Liver (tissue), 9 donors: Measurements from ENCODE around the gene INPP5A. TPM values are rescaled to one million over a fixed set of nuclear protein-coding genes. Genes with fewer than 3 reads are reported as not detected.

Source experiments
- DNase-seq: peaks from one replicate; pipeline ENCODE4 v3.0.0-alpha.2; 2017; ENCODE audit warnings: low spot score
- H3K27ac ChIP-seq, 2 donors: one replicate each; pipeline ENCODE4 v1.7.0; 2013; ENCODE audit warnings: inconsistent platforms in 2 of 2, low read length in 2 of 2, control low read depth in 1 of 2, low read depth in 1 of 2, mild to moderate bottlenecking in 1 of 2
- H3K27me3 ChIP-seq, 4 donors: one replicate each; pipeline versions ENCODE4 v1.6.1 to v1.7.0; 2013; ENCODE audit warnings: low read length in 3 of 4, inconsistent platforms in 1 of 4, mild to moderate bottlenecking in 1 of 4, moderate library complexity in 1 of 4; ENCODE audit not compliant: control insufficient read depth in 4 of 4, insufficient read depth in 4 of 4
- H3K36me3 ChIP-seq, 4 donors: one replicate each; pipeline versions ENCODE4 v1.6.1 to v1.7.0; 2013; ENCODE audit warnings: low read length in 3 of 4, mild to moderate bottlenecking in 3 of 4, low read depth in 1 of 4, moderate library complexity in 1 of 4; ENCODE audit not compliant: control insufficient read depth in 4 of 4, insufficient read depth in 3 of 4
- H3K4me1 ChIP-seq, 4 donors: one replicate each; pipeline versions ENCODE4 v1.6.1 to v1.7.0; 2013; ENCODE audit warnings: low read length in 3 of 4, mild to moderate bottlenecking in 3 of 4, moderate library complexity in 1 of 4; ENCODE audit not compliant: control insufficient read depth in 4 of 4, insufficient read depth in 4 of 4
- H3K4me3 ChIP-seq, 3 donors: one replicate each; pipeline versions ENCODE4 v1.6.1 to v1.7.0; 2013; ENCODE audit warnings: low read length in 3 of 3, control low read depth in 1 of 3, low read depth in 1 of 3, mild to moderate bottlenecking in 1 of 3
- H3K9ac ChIP-seq, 2 donors: one replicate each; pipeline ENCODE4 v1.7.0; 2013; ENCODE audit warnings: low read length in 2 of 2, mild to moderate bottlenecking in 2 of 2, moderate library complexity in 2 of 2, control low read depth in 1 of 2, low read depth in 1 of 2
- H3K9me3 ChIP-seq, 4 donors: one replicate each; pipeline versions ENCODE4 v1.6.1 to v1.7.0; 2013; ENCODE audit warnings: low read length in 3 of 4; ENCODE audit not compliant: control insufficient read depth in 4 of 4
- EGR1 ChIP-seq, 2 donors: IDR thresholded peaks; 2 replicates each; pipeline ENCODE4 v1.6.1; 2016 to 2018; ENCODE audit warnings: antibody characterized with exemption in 2 of 2, low read depth in 2 of 2
- FOXA1 ChIP-seq: IDR thresholded peaks from 2 replicates; pipeline ENCODE4 v1.6.1; 2016; ENCODE audit warnings: antibody characterized with exemption
- FOXA2 ChIP-seq: IDR thresholded peaks from 2 replicates; pipeline ENCODE4 v1.6.1; 2016; ENCODE audit warnings: antibody characterized with exemption
- GABPA ChIP-seq, 2 donors: IDR thresholded peaks in 1 of 2; conservative IDR thresholded peaks in 1 of 2; 2 replicates each; pipeline ENCODE4 v1.6.1; 2016; ENCODE audit warnings: antibody characterized with exemption in 2 of 2, mild to moderate bottlenecking in 1 of 2, moderate library complexity in 1 of 2
- HNF4A ChIP-seq, 2 donors: conservative IDR thresholded peaks; 2 replicates each; pipeline ENCODE4 v1.6.1; 2016; ENCODE audit warnings: antibody characterized with exemption in 2 of 2, mild to moderate bottlenecking in 2 of 2
- HNF4G ChIP-seq: IDR thresholded peaks from 2 replicates; pipeline ENCODE4 v1.6.1; 2016; ENCODE audit warnings: antibody characterized with exemption
- JUND ChIP-seq, 2 donors: IDR thresholded peaks; 2 replicates each; pipeline ENCODE4 v1.6.1; 2016; ENCODE audit warnings: antibody characterized with exemption in 2 of 2
- NR2F2 ChIP-seq: IDR thresholded peaks from 2 replicates; pipeline ENCODE4 v1.6.1; 2016; ENCODE audit warnings: antibody characterized with exemption
- RAD21 ChIP-seq, 2 donors: IDR thresholded peaks; 2 replicates each; pipeline ENCODE4 v1.6.1; 2016; ENCODE audit warnings: antibody characterized with exemption in 2 of 2, mild to moderate bottlenecking in 2 of 2
- RXRA ChIP-seq, 2 donors: IDR thresholded peaks; 2 replicates each; pipeline ENCODE4 v1.6.1; 2017 to 2018; ENCODE audit warnings: antibody characterized with exemption in 2 of 2, mild to moderate bottlenecking in 1 of 2
- SP1 ChIP-seq: IDR thresholded peaks from 2 replicates; pipeline ENCODE4 v1.6.1; 2018; ENCODE audit warnings: antibody characterized with exemption, mild to moderate bottlenecking
- TAF1 ChIP-seq: conservative IDR thresholded peaks from 2 replicates; pipeline ENCODE4 v1.6.1; 2016; ENCODE audit warnings: antibody characterized with exemption, mild to moderate bottlenecking
- YY1 ChIP-seq: IDR thresholded peaks from 2 replicates; pipeline ENCODE4 v1.6.1; 2016; ENCODE audit warnings: antibody characterized with exemption, mild to moderate bottlenecking
- WGBS: extraction: QIAGEN DNeasy Blood & Tissue Kit; methylation state at CpG from one replicate; pipeline ENCODE4 v1.1.7; 2013; 5-methylcytosine and 5-hydroxymethylcytosine counted together
- polyA plus RNA-seq, 2 donors: library from polyadenylated mRNA; stranded (reverse) in 1 of 2; unstranded in 1 of 2; fragments of 200-250 nt in 1 of 2; fragments of >200 nt in 1 of 2; fragmentation: Nextera tagmentation in 1 of 2; extraction: Ambion mirVana in 1 of 2; gene quantifications; one replicate each; pipeline versions ENCODE4 v1.2.1 to v1.2.3, GENCODE V29; 2013 to 2015
- total RNA-seq, 2 donors: library from RNA; depleted of rRNA; stranded (reverse); fragments of >200 nt; gene quantifications; one replicate each; pipeline ENCODE4 v1.2.3, GENCODE V29; 2014
- TF ChIP-seq, protein P1 (sequence below): IDR thresholded peaks from 2 replicates; pipeline ENCODE4 v1.6.1; 2016; ENCODE audit warnings: antibody characterized with exemption
- TF ChIP-seq, protein P2 (sequence below): IDR thresholded peaks from 2 replicates; pipeline ENCODE4 v1.6.1; 2016; ENCODE audit warnings: antibody characterized with exemption
- TF ChIP-seq, protein P3 (sequence below): IDR thresholded peaks from 2 replicates; pipeline ENCODE4 v1.6.1; 2016; ENCODE audit warnings: antibody characterized with exemption, mild to moderate bottlenecking
- TF ChIP-seq, protein P4 (sequence below): IDR thresholded peaks from 2 replicates; pipeline ENCODE4 v1.6.1; 2016; ENCODE audit warnings: antibody characterized with exemption
- TF ChIP-seq, protein P5 (sequence below): fragments of 150-350 bp; IDR thresholded peaks from 2 replicates; pipeline ENCODE4 v1.5.1; 2017; ENCODE audit warnings: improper control_type of control experiment, low read depth, low read length; ENCODE audit not compliant: missing input control
- donor health status: healthy.
- donor health status: healthy.
- donor health status: healthy.
- donor health status: healthy.
- donor health status: healthy.

INPP5A gene
- total and polyA plus RNA-seq, 4 donors, result 4.3 to 26.5 (median 10.9) TPM

DNA sequence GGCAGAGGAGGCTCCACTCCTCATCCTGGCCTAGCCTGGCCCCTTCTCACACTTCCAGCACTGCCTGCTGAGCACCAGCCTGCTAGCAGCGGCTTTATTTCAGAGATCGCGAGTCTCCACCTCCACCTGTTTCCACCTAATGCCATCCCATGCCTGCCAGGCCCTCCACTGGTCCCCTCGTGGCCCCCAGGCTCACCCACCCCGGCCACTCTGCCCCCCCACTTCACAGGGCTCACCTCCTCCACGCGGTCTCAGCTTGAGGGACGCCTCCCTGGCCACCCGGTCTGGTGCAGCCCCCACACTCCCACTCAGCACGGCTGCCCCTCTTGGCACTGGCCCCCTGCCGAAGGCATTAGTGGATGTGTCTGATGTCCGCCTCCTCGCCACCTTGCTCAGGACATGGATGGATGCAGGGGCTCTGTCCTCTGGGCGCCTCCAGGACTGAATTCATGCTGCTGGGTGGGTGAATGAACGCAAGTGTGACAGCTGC, 252.1 kb downstream of the INPP5A start:
- no peak for TF ChIP-seq FOXA1
- H3K27ac ChIP-seq, result no peak overlapping the region
- peaks cover 2 to 22% (median 6%) of the 10 kb centered on the region in 4 donors for H3K4me1 ChIP-seq
- peaks cover 0 to 4% (median 0%) of the 10 kb centered on the region in 4 donors for H3K9me3 ChIP-seq
- H3K27me3 ChIP-seq, result peaks cover 0 to 44% (median 1%) of the 10 kb centered on the region in 4 donors
- WGBS, result 65% methylated on average over 15 of the region's 15 CpGs
- no peak overlapping the region for H3K9ac ChIP-seq
- no peak overlapping the region for H3K4me3 ChIP-seq
- no peak for DNase-seq
- no peaks in the 10 kb centered on the region for H3K36me3 ChIP-seq

DNA sequence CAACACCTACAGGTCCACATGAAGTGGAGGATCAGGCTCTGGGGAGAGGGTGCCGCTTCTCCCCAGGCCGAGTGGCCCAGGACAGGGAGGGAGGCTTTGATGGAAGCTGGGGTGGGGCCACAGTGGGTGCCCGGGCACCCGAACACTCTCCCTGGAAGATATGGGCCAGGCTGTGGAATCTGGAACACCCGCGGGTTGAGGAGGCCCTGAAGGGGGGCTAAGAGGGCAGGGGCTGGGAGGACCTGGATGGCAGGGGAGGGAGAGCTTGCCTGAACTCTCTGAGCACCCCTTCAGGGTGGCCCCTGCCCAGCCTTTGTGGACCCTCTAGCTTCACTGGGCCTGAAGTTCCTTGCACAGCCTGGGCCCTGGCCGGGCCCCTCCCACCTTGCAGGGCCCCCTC, 252.9 kb downstream of the INPP5A start:
- whole genome bisulfite sequencing, result 47% methylated on average over 7 of the region's 7 CpGs
- peaks cover 0 to 40% (median 1%) of the 10 kb centered on the region in 4 donors for H3K27me3 ChIP-seq

More for the DNA sequence above, 252.9 kb downstream of the INPP5A start:
- DNase-seq, result no peak
- no peaks in the 10 kb centered on the region for H3K36me3 ChIP-seq
- no peak overlapping the region for H3K27ac ChIP-seq
- H3K4me1 ChIP-seq, result peaks cover 2 to 22% (median 6%) of the 10 kb centered on the region in 4 donors
- H3K9me3 ChIP-seq, result peaks cover 0 to 4% (median 0%) of the 10 kb centered on the region in 4 donors
- no peak overlapping the region for H3K4me3 ChIP-seq
- no peak overlapping the region for H3K9ac ChIP-seq
- TF ChIP-seq HNF4G, result no peak
- no peak for TF ChIP-seq EGR1 (IDR thresholded peaks at IDR 0.05; ENCODE audit: low read depth in 2 of 2)
- TF ChIP-seq, protein P1, sequence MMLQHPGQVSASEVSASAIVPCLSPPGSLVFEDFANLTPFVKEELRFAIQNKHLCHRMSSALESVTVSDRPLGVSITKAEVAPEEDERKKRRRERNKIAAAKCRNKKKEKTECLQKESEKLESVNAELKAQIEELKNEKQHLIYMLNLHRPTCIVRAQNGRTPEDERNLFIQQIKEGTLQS, result no peak
- TF ChIP-seq FOXA2, result no peak
- TF ChIP-seq, protein P2, sequence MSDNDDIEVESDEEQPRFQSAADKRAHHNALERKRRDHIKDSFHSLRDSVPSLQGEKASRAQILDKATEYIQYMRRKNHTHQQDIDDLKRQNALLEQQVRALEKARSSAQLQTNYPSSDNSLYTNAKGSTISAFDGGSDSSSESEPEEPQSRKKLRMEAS, result no peak
- no peak for TF ChIP-seq GABPA (IDR thresholded peaks at IDR 0.05 in 1 of 2, conservative IDR thresholded peaks at IDR 0.05 in 1 of 2)
- TF ChIP-seq SP1, result no peak
- TF ChIP-seq, protein P3, sequence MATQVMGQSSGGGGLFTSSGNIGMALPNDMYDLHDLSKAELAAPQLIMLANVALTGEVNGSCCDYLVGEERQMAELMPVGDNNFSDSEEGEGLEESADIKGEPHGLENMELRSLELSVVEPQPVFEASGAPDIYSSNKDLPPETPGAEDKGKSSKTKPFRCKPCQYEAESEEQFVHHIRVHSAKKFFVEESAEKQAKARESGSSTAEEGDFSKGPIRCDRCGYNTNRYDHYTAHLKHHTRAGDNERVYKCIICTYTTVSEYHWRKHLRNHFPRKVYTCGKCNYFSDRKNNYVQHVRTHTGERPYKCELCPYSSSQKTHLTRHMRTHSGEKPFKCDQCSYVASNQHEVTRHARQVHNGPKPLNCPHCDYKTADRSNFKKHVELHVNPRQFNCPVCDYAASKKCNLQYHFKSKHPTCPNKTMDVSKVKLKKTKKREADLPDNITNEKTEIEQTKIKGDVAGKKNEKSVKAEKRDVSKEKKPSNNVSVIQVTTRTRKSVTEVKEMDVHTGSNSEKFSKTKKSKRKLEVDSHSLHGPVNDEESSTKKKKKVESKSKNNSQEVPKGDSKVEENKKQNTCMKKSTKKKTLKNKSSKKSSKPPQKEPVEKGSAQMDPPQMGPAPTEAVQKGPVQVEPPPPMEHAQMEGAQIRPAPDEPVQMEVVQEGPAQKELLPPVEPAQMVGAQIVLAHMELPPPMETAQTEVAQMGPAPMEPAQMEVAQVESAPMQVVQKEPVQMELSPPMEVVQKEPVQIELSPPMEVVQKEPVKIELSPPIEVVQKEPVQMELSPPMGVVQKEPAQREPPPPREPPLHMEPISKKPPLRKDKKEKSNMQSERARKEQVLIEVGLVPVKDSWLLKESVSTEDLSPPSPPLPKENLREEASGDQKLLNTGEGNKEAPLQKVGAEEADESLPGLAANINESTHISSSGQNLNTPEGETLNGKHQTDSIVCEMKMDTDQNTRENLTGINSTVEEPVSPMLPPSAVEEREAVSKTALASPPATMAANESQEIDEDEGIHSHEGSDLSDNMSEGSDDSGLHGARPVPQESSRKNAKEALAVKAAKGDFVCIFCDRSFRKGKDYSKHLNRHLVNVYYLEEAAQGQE, result no peak
- TF ChIP-seq, protein P4, sequence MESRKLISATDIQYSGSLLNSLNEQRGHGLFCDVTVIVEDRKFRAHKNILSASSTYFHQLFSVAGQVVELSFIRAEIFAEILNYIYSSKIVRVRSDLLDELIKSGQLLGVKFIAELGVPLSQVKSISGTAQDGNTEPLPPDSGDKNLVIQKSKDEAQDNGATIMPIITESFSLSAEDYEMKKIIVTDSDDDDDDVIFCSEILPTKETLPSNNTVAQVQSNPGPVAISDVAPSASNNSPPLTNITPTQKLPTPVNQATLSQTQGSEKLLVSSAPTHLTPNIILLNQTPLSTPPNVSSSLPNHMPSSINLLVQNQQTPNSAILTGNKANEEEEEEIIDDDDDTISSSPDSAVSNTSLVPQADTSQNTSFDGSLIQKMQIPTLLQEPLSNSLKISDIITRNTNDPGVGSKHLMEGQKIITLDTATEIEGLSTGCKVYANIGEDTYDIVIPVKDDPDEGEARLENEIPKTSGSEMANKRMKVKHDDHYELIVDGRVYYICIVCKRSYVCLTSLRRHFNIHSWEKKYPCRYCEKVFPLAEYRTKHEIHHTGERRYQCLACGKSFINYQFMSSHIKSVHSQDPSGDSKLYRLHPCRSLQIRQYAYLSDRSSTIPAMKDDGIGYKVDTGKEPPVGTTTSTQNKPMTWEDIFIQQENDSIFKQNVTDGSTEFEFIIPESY, result no peak
- TF ChIP-seq, protein P5, sequence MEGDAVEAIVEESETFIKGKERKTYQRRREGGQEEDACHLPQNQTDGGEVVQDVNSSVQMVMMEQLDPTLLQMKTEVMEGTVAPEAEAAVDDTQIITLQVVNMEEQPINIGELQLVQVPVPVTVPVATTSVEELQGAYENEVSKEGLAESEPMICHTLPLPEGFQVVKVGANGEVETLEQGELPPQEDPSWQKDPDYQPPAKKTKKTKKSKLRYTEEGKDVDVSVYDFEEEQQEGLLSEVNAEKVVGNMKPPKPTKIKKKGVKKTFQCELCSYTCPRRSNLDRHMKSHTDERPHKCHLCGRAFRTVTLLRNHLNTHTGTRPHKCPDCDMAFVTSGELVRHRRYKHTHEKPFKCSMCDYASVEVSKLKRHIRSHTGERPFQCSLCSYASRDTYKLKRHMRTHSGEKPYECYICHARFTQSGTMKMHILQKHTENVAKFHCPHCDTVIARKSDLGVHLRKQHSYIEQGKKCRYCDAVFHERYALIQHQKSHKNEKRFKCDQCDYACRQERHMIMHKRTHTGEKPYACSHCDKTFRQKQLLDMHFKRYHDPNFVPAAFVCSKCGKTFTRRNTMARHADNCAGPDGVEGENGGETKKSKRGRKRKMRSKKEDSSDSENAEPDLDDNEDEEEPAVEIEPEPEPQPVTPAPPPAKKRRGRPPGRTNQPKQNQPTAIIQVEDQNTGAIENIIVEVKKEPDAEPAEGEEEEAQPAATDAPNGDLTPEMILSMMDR, result no peak
- no peak for TF ChIP-seq YY1
- TF ChIP-seq JUND (IDR thresholded peaks at IDR 0.05), result no peak
- no peak for TF ChIP-seq HNF4A (conservative IDR thresholded peaks at IDR 0.05)
- TF ChIP-seq TAF1, result no peak
- no peak for TF ChIP-seq RAD21 (IDR thresholded peaks at IDR 0.05)
- no peak for TF ChIP-seq RXRA (IDR thresholded peaks at IDR 0.05)
- no peak for TF ChIP-seq FOXA1
- no peak for TF ChIP-seq NR2F2
